Heart left ventricle (tissue), 13 donors: Measurements from ENCODE around the gene CSTF1.

Experiments
- POLR2A ChIP-seq, 2 donors: fragments of 450-650 bp; IDR thresholded peaks; one replicate each; pipeline ENCODE4 v1.6.1; 2017; ENCODE audit warnings: antibody characterized with exemption in 2 of 2, mild to moderate bottlenecking in 2 of 2, moderate library complexity in 2 of 2
- TF ChIP-seq, protein P1 (sequence below), 12 donors: fragments of 200-600 bp; sonication (generic) in 4 of 12; IDR thresholded peaks; one replicate each; pipeline versions ENCODE4 v1.5.0 to v1.8.0; 2018 to 2022; ENCODE audit warnings: antibody characterized with exemption in 12 of 12, mild to moderate bottlenecking in 5 of 12
- donor health status: ischemic (EF 13 %, LVEDD 7.1; RV severe dilation, severe dysfunction).
- donor health status: DM: no; HTN: yes; CAD: no.
- donor health status: DM: no; HTN: no; CAD: no.
- donor health status: ischemic (EF 25% LVEDD 6.9; RV normal size, moderate dysfunction).
- donor health status: ischemic (EF 25% LVEDD 5.7; RV mildly dilated, moderate dysfunction).
- donor health status: ischemic (EF 35%, LVEDD 5.7; RV mildly dilated, moderate dysfunction).
- donor health status: nonischemic (EF 11% LVEDD 7.7; RV severe dilation, severe dysfunction).
- donor health status: DM: yes; HTN: yes; CAD: no.
- donor health status: PGD.
- donor health status: ischemic (EF 29% LVEDD 5.4; RV normal size, mild dysfunction).
- donor health status: nonischemic (EF 23%, LVEDD 6.1; RV moderate dilation, normal function).

DNA sequence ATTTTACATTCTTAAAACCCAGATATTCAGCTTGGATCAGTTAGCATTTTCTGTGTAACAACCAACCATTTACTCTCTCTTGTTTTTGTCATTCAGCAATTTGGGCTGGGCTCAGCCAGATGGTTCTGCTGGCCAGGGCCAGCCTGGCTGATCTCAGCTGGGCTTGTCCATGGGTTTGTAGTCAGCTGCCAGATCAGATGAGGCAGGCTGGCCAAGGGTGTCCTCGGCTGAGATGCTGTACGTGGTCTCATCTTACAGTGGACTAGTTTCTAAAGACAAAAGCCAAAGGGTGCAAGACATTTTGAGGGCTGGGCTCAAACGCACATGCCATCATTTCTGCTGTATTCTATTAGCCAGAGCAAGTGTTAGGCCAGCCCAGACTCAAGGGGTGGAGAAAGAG, 49.7 kb upstream of the CSTF1 start:
- TF ChIP-seq, protein P1, sequence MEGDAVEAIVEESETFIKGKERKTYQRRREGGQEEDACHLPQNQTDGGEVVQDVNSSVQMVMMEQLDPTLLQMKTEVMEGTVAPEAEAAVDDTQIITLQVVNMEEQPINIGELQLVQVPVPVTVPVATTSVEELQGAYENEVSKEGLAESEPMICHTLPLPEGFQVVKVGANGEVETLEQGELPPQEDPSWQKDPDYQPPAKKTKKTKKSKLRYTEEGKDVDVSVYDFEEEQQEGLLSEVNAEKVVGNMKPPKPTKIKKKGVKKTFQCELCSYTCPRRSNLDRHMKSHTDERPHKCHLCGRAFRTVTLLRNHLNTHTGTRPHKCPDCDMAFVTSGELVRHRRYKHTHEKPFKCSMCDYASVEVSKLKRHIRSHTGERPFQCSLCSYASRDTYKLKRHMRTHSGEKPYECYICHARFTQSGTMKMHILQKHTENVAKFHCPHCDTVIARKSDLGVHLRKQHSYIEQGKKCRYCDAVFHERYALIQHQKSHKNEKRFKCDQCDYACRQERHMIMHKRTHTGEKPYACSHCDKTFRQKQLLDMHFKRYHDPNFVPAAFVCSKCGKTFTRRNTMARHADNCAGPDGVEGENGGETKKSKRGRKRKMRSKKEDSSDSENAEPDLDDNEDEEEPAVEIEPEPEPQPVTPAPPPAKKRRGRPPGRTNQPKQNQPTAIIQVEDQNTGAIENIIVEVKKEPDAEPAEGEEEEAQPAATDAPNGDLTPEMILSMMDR (IDR thresholded peaks at IDR 0.05): no peak
- no peak for TF ChIP-seq POLR2A (IDR thresholded peaks at IDR 0.05)
